Neuronal stem cell (in vitro differentiated cells): ENCODE measurements around the gene TRDN.
"Not testable (repeated sequence)": the region's sequence is repeated elsewhere in the genome, so short reads cannot be mapped to it uniquely, and the experiment has no call there.

ENCODE experiments used
- DNase-seq: peaks from one replicate; pipeline ENCODE4 v3.0.0-alpha.2; 2013; ENCODE audit warnings: low spot score
- H2AFZ ChIP-seq: one replicate; pipeline ENCODE4 v1.6.1; 2013; ENCODE audit warnings: mild to moderate bottlenecking, low read length, inconsistent platforms
- H2AK5ac ChIP-seq: 2 replicates; pipeline ENCODE4 v1.6.1; 2013; ENCODE audit warnings: low read depth, mild to moderate bottlenecking, inconsistent platforms, low read length, moderate library complexity, mixed read lengths
- H2BK120ac ChIP-seq: 2 replicates; pipeline ENCODE4 v1.6.1; 2013; ENCODE audit warnings: low read depth, mild to moderate bottlenecking, inconsistent platforms, low read length, moderate library complexity, mixed read lengths
- H2BK12ac ChIP-seq: one replicate; pipeline ENCODE4 v1.6.1; 2013; ENCODE audit warnings: low read length, inconsistent platforms
- H2BK15ac ChIP-seq: 2 replicates; pipeline ENCODE4 v1.6.1; 2013; ENCODE audit warnings: mild to moderate bottlenecking, low read length, inconsistent platforms, mixed read lengths
- H2BK5ac ChIP-seq: one replicate; pipeline ENCODE4 v1.6.1; 2013; ENCODE audit warnings: inconsistent platforms, mild to moderate bottlenecking, low read length, moderate library complexity
- H3K14ac ChIP-seq: one replicate; pipeline ENCODE4 v1.6.1; 2013; ENCODE audit warnings: low read length, inconsistent platforms
- H3K18ac ChIP-seq: 2 replicates; pipeline ENCODE4 v1.6.1; 2013; ENCODE audit warnings: low read length, inconsistent platforms
- H3K23ac ChIP-seq: 2 replicates; pipeline ENCODE4 v1.6.1; 2013; ENCODE audit warnings: low read depth, mild to moderate bottlenecking, mixed read lengths, low read length, inconsistent platforms; ENCODE audit not compliant: poor library complexity
- H3K27ac ChIP-seq: replicated peaks from 3 replicates; pipeline ENCODE4 v1.5.1; 2013; ENCODE audit warnings: low read length, inconsistent platforms
- H3K27me3 ChIP-seq, 3 experiments: 2 replicates each; pipeline ENCODE4 v1.6.1; 2013; ENCODE audit warnings: low read length in 3 of 3, mild to moderate bottlenecking in 2 of 3, inconsistent platforms in 1 of 3, low read depth in 1 of 3, mixed read lengths in 1 of 3, moderate library complexity in 1 of 3; ENCODE audit not compliant: control insufficient read depth in 3 of 3, insufficient read depth in 3 of 3
- H3K36me3 ChIP-seq, 2 donors: replicated peaks in 1 of 2; 2 replicates each; pipeline ENCODE4 v1.6.1; 2013; ENCODE audit warnings: low read length in 2 of 2; ENCODE audit not compliant: control insufficient read depth in 2 of 2, insufficient read depth in 2 of 2
- H3K4ac ChIP-seq: 2 replicates; pipeline ENCODE4 v1.6.1; 2013; ENCODE audit warnings: inconsistent platforms, mild to moderate bottlenecking, low read length, moderate library complexity
- H3K4me1 ChIP-seq, 2 donors: 1 replicate in 1 of 2; 2 replicates in 1 of 2; pipeline ENCODE4 v1.6.1; 2013; ENCODE audit warnings: low read length in 2 of 2, low read depth in 1 of 2; ENCODE audit not compliant: control insufficient read depth in 2 of 2, insufficient read depth in 1 of 2
- H3K4me2 ChIP-seq: one replicate; pipeline ENCODE4 v1.6.1; 2013; ENCODE audit warnings: mild to moderate bottlenecking, low read length, inconsistent platforms; ENCODE audit not compliant: insufficient read depth, poor library complexity, severe bottlenecking
- H3K4me3 ChIP-seq, 2 donors: 2 replicates each; pipeline ENCODE4 v1.5.1; 2013; ENCODE audit warnings: low read length in 2 of 2, mild to moderate bottlenecking in 2 of 2, inconsistent platforms in 1 of 2, moderate library complexity in 1 of 2
- H3K79me1 ChIP-seq: one replicate; pipeline ENCODE4 v1.6.1; 2013; ENCODE audit warnings: low read depth, mild to moderate bottlenecking, inconsistent platforms, low read length, moderate library complexity
- H3K9ac ChIP-seq: one replicate; pipeline ENCODE4 v1.6.1; 2013; ENCODE audit warnings: mild to moderate bottlenecking, low read depth, low read length, inconsistent platforms; ENCODE audit not compliant: poor library complexity
- H3K9me3 ChIP-seq, 2 donors: replicated peaks in 1 of 2; 2 replicates each; pipeline versions ENCODE3 to v1.6.1; 2013; ENCODE audit warnings: low read length in 2 of 2, mild to moderate bottlenecking in 2 of 2, inconsistent platforms in 1 of 2, low read depth in 1 of 2, mixed read lengths in 1 of 2, moderate library complexity in 1 of 2; ENCODE audit not compliant: control insufficient read depth in 2 of 2, insufficient read depth in 1 of 2
- H4K8ac ChIP-seq: one replicate; pipeline ENCODE4 v1.6.1; 2013; ENCODE audit warnings: low read depth, mild to moderate bottlenecking, inconsistent platforms, low read length, moderate library complexity
- H4K91ac ChIP-seq: one replicate; pipeline ENCODE4 v1.6.1; 2013; ENCODE audit warnings: low read length, low read depth, mild to moderate bottlenecking, inconsistent platforms; ENCODE audit not compliant: poor library complexity
- WGBS, 2 donors: extraction: QIAGEN DNeasy Blood & Tissue Kit; methylation state at CpG; one replicate each; pipeline ENCODE4 v1.1.7; 2013; ENCODE audit warnings: missing lambda C conversion rate in 2 of 2, mixed read lengths in 1 of 2; ENCODE audit not compliant: insufficient read length in 2 of 2, insufficient replicate concordance in 1 of 2; ENCODE audit errors: extremely low coverage in 2 of 2; 5-methylcytosine and 5-hydroxymethylcytosine counted together

The TRDN gene

DNA sequence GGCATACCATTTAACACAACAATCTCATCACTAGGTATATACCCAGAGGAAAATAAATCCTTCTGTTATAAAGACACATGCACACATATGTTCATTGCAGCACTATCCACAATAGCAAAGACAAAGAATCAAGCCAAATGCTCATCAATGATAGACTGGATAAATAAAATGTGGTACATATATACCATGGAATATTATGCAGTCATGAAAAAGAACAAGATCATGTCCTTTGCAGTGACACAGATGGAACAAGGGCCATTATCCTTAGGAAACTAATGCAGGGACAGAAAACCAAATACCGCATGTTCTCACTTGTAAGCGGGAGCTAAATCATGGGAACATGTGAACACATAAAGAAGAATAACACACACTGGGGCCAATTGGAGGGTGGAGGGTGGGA lies 322.3 kb downstream of the TRDN start:
- H3K4me2 ChIP-seq, H3K27me3 ChIP-seq, DNase-seq, H3K14ac ChIP-seq, H3K9ac ChIP-seq, H2BK12ac ChIP-seq, H2BK15ac ChIP-seq, H3K9me3 ChIP-seq, H3K18ac ChIP-seq, H3K4me3 ChIP-seq, H2BK5ac ChIP-seq, H3K36me3 ChIP-seq, H3K23ac ChIP-seq, H4K8ac ChIP-seq, H2BK120ac ChIP-seq, H3K27ac ChIP-seq, H2AK5ac ChIP-seq, H3K79me1 ChIP-seq, H2AFZ ChIP-seq, H4K91ac ChIP-seq, H3K4me1 ChIP-seq, H3K4ac ChIP-seq: not testable (repeated sequence)
- no CpG with 5 or more reads among the region's 2 CpGs for WGBS, 2 donors

- H3K9ac ChIP-seq = no peak overlapping the region
Observed at GRCh38 chr6:123309130-123309529, 327.6 kb downstream of the TRDN start.

DNA sequence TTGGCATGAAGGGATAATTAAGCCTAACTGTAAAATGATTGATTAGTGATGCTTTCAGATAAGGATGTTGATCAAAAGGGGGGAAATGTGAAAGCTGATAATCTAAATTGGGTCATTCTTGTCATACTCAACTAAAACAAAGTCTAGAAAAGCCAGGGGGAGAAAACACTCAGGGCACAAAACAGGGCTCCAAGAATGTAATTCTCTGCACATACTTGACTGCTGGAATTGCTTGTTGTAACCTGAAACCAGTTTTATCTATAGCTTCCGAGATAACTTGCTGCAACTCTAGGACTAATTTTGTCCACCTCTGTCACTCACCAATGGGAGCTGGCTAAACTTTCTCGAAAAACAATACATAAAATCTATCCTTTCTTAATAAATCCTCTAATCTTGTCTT lies 330.4 kb downstream of the TRDN start:
- Histone ChIP-seq H3K27ac (no peak overlapping the region), H3K79me1 (no peaks in the 10 kb centered on the region), H4K8ac (no peak overlapping the region), H3K27me3 (no peaks in the 10 kb centered on the region), H3K4me3 (no peak overlapping the region), H3K4me1 (peaks cover 0 to 4% of the 10 kb centered on the region in 2 donors), H2AFZ (no peak overlapping the region), H3K9ac (no peak overlapping the region), H3K14ac (no peak overlapping the region), H3K9me3 (no peaks in the 10 kb centered on the region), H2BK120ac (no peak overlapping the region), H3K23ac (no peak overlapping the region), H2BK12ac (no peak overlapping the region), H2BK15ac (no peak overlapping the region), H4K91ac (no peak overlapping the region), H3K4me2 (no peak overlapping the region), H3K4ac (no peak overlapping the region), H3K18ac (no peak overlapping the region), H2AK5ac (no peak overlapping the region), H3K36me3 (no peaks in the 10 kb centered on the region), H2BK5ac (no peak overlapping the region)
- peak; percentile 2 for DNase-seq
- WGBS, 2 donors = no CpG with 5 or more reads among the region's 2 CpGs

More at GRCh38 chr6:123309130-123309529, 327.6 kb downstream of the TRDN start:
- no peak overlapping the region for H4K91ac ChIP-seq
- H3K4me1 ChIP-seq = peaks cover 0 to 4% of the 10 kb centered on the region in 2 donors
- H3K4ac ChIP-seq = no peak overlapping the region
- no peak overlapping the region for H3K4me3 ChIP-seq
- no peaks in the 10 kb centered on the region for H3K9me3 ChIP-seq
- H3K27me3 ChIP-seq = no peaks in the 10 kb centered on the region
- no peak overlapping the region for H2BK120ac ChIP-seq
- H2BK5ac ChIP-seq = no peak overlapping the region
- H2BK12ac ChIP-seq = no peak overlapping the region
- H2AFZ ChIP-seq = no peak overlapping the region
- no peak overlapping the region for H3K27ac ChIP-seq
- H4K8ac ChIP-seq = no peak overlapping the region
- H3K36me3 ChIP-seq = no peaks in the 10 kb centered on the region
- no peak for DNase-seq
- no peak overlapping the region for H3K14ac ChIP-seq
- no peaks in the 10 kb centered on the region for H3K79me1 ChIP-seq
- no peak overlapping the region for H3K18ac ChIP-seq
- WGBS, 2 donors = no CpG with 5 or more reads among the region's 1 CpG
- H2BK15ac ChIP-seq = no peak overlapping the region
- no peak overlapping the region for H3K4me2 ChIP-seq
- H3K23ac ChIP-seq = no peak overlapping the region
- no peak overlapping the region for H2AK5ac ChIP-seq

GRCh38 chr6:123295672-123296071 lies 341.1 kb downstream of the TRDN start:
- Histone ChIP-seq H3K36me3 (no peaks in the 10 kb centered on the region), H3K4ac (no peak overlapping the region), H3K14ac (no peak overlapping the region), H3K23ac (no peak overlapping the region), H2BK120ac (no peak overlapping the region), H3K79me1 (no peaks in the 10 kb centered on the region), H3K4me3 (no peak overlapping the region), H2AK5ac (no peak overlapping the region), H3K9me3 (no peaks in the 10 kb centered on the region), H4K91ac (no peak overlapping the region), H2BK15ac (no peak overlapping the region), H4K8ac (no peak overlapping the region), H3K27ac (no peak overlapping the region), H3K18ac (no peak overlapping the region), H3K27me3 (no peaks in the 10 kb centered on the region), H2BK5ac (no peak overlapping the region), H3K4me2 (no peak overlapping the region), H2AFZ (no peak overlapping the region), H3K4me1 (no peaks in the 10 kb centered on the region), H2BK12ac (no peak overlapping the region), H3K9ac (no peak overlapping the region)
- WGBS, 2 donors = no CpG with 5 or more reads among the region's 8 CpGs
- no peak for DNase-seq
